Measurements from ENCODE around the gene RYR3. TPM values are rescaled to one million over a fixed set of nuclear protein-coding genes. Genes with fewer than 3 reads are reported as not detected.

RYR3 gene
- total RNA-seq, 2 experiments from 2014 or later: 0.06 to 0.32 TPM

DNA sequence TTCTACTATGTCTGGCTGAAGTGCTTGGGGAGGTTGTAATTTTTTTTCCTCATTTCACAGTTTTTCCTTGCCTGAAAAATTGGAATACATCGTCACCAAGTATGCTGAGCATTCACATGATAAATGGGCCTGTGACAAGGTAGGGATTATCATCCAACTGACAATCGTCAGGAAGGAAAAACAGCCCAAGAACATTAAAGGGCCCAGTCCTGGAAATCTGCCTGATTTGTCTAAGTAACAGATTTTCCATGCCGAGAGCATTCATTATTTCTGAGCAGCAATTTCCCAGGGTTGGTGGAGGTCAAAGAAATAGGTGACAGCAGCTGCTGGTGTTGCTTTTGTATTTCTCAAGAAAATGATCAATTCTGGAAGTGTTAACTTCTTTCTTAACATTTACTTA, 431.5 kb downstream of the RYR3 start:
- BruUV-seq (replicated peaks): no TSS peak

DNA sequence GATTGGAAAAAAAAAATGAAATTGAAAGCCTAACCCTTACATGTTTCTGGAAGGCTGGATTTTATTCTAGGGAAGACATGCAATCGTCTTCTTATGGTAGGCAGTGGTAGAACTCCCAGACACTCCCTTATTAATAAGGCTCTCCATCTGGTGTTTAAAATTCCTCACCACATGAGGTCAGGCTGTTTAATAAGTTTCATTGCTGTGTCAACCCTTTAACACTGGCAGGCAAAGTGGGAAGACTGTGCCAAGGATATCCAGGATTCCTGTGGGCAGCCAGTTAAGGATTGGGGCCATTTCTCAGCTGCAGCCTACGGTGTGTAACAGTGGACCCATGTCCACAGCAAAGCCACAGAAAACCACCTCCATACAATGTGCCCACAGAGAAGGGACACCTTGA, 432.0 kb downstream of the RYR3 start:
- Histone ChIP-seq H3K4me3 (ENCODE audit: low read depth, low read length, poor library complexity, severe bottlenecking) (no peak overlapping the region), H3K9me3 (ENCODE audit: low read length) (no peaks in the 10 kb centered on the region), H4K20me1 (ENCODE audit: insufficient read depth, low read length) (no peaks in the 10 kb centered on the region), H2AFZ (ENCODE audit: low read length) (no peak overlapping the region), H3K4me2 (ENCODE audit: low read length) (no peak overlapping the region), H3K36me3 (ENCODE audit: insufficient read depth, low read length) (no peaks in the 10 kb centered on the region), H3K4me1 (ENCODE audit: insufficient read depth, low read length, poor library complexity, severe bottlenecking) (no peaks in the 10 kb centered on the region), H3K9me2 (ENCODE audit: insufficient read depth, low read length) (no peaks in the 10 kb centered on the region), H3K27ac (ENCODE audit: low read depth, low read length, poor library complexity, severe bottlenecking) (no peak overlapping the region), H3K79me2 (ENCODE audit: insufficient read depth, low read depth, low read length) (no peaks in the 10 kb centered on the region)
- CTCF ChIA-PET (ENCODE audit: unreplicated experiment): no interaction called here
- POLR2A ChIA-PET: interaction anchor here (1.0 kb wide), 1 partner anchor 31 kb away, joined by 4 read pairs; no protein-coding TSS in a partner anchor
- intact Hi-C loops (cut with micrococcal nuclease; ENCODE audit: unreplicated experiment): no loop called here
- BruUV-seq (replicated peaks): no TSS peak
- no peak for TF ChIP-seq EZH2phosphoT487 (IDR thresholded peaks at IDR 0.05; ENCODE audit: borderline replicate concordance, low read depth, low read length)
- TF ChIP-seq, protein P1, sequence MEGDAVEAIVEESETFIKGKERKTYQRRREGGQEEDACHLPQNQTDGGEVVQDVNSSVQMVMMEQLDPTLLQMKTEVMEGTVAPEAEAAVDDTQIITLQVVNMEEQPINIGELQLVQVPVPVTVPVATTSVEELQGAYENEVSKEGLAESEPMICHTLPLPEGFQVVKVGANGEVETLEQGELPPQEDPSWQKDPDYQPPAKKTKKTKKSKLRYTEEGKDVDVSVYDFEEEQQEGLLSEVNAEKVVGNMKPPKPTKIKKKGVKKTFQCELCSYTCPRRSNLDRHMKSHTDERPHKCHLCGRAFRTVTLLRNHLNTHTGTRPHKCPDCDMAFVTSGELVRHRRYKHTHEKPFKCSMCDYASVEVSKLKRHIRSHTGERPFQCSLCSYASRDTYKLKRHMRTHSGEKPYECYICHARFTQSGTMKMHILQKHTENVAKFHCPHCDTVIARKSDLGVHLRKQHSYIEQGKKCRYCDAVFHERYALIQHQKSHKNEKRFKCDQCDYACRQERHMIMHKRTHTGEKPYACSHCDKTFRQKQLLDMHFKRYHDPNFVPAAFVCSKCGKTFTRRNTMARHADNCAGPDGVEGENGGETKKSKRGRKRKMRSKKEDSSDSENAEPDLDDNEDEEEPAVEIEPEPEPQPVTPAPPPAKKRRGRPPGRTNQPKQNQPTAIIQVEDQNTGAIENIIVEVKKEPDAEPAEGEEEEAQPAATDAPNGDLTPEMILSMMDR (conservative IDR thresholded peaks at IDR 0.05; ENCODE audit: low read length): no peak
- DNase-seq (ENCODE audit: low spot score): no peak

More for the DNA sequence above, 431.5 kb downstream of the RYR3 start:
- H3K36me3 ChIP-seq (ENCODE audit: insufficient read depth, low read length): no peaks in the 10 kb centered on the region
- ChIA-PET CTCF (ENCODE audit: unreplicated experiment) (no interaction called here), POLR2A (no interaction called here)
- intact Hi-C loops (cut with micrococcal nuclease; ENCODE audit: unreplicated experiment): no loop called here
- no peak overlapping the region for H2AFZ ChIP-seq (ENCODE audit: low read length)
- DNase-seq (ENCODE audit: low spot score): no peak
- H3K9me3 ChIP-seq (ENCODE audit: low read length): no peaks in the 10 kb centered on the region
- H3K4me2 ChIP-seq (ENCODE audit: low read length): no peak overlapping the region
- H3K9me2 ChIP-seq (ENCODE audit: insufficient read depth, low read length): no peaks in the 10 kb centered on the region
- H3K4me3 ChIP-seq (ENCODE audit: low read depth, low read length, poor library complexity, severe bottlenecking): no peak overlapping the region
- H4K20me1 ChIP-seq (ENCODE audit: insufficient read depth, low read length): no peaks in the 10 kb centered on the region
- TF ChIP-seq, protein P1 (conservative IDR thresholded peaks at IDR 0.05; ENCODE audit: low read length): no peak
- TF ChIP-seq EZH2phosphoT487 (IDR thresholded peaks at IDR 0.05; ENCODE audit: borderline replicate concordance, low read depth, low read length): no peak
- H3K27ac ChIP-seq (ENCODE audit: low read depth, low read length, poor library complexity, severe bottlenecking): no peak overlapping the region
- H3K4me1 ChIP-seq (ENCODE audit: insufficient read depth, low read length, poor library complexity, severe bottlenecking): no peaks in the 10 kb centered on the region
- no peaks in the 10 kb centered on the region for H3K79me2 ChIP-seq (ENCODE audit: insufficient read depth, low read depth, low read length)

DNA sequence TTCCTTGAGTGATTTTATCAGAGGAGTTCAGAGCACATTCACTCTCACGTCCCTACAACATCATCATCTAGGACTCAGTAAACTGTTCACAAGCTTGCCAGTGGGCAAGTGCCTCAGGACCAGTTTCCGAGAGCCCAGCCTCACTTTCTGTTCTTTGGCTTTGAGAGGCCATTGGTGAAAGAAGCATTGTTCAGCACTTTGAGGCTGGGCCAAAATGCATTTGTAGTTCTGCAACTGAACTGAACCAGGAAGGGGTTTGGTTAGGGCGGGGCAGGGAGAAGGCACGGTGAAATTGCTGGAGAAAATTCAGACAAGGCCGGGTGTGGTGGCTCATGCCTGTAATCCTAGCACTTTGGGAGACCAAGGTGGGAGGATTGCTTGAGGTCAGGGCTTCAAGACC, 435.4 kb downstream of the RYR3 start:
- H3K4me1 ChIP-seq (ENCODE audit: insufficient read depth, low read length, poor library complexity, severe bottlenecking): no peaks in the 10 kb centered on the region
- intact Hi-C loops (cut with micrococcal nuclease; ENCODE audit: unreplicated experiment): no loop called here
- no peak for DNase-seq (ENCODE audit: low spot score)
- H3K4me2 ChIP-seq (ENCODE audit: low read length): no peak overlapping the region
- no TSS peak for BruUV-seq (replicated peaks)
- H2AFZ ChIP-seq (ENCODE audit: low read length): no peak overlapping the region
- TF ChIP-seq, protein P1 (conservative IDR thresholded peaks at IDR 0.05; ENCODE audit: low read length): no peak
- no peak for TF ChIP-seq EZH2phosphoT487 (IDR thresholded peaks at IDR 0.05; ENCODE audit: borderline replicate concordance, low read depth, low read length)
- ChIA-PET POLR2A (no interaction called here), CTCF (ENCODE audit: unreplicated experiment) (no interaction called here)
- H3K9me2 ChIP-seq (ENCODE audit: insufficient read depth, low read length): no peaks in the 10 kb centered on the region
- no peaks in the 10 kb centered on the region for H4K20me1 ChIP-seq (ENCODE audit: insufficient read depth, low read length)
- H3K4me3 ChIP-seq (ENCODE audit: low read depth, low read length, poor library complexity, severe bottlenecking): no peak overlapping the region
- H3K27ac ChIP-seq (ENCODE audit: low read depth, low read length, poor library complexity, severe bottlenecking): no peak overlapping the region
- H3K36me3 ChIP-seq (ENCODE audit: insufficient read depth, low read length): no peaks in the 10 kb centered on the region
- H3K79me2 ChIP-seq (ENCODE audit: insufficient read depth, low read depth, low read length): no peaks in the 10 kb centered on the region
- no peaks in the 10 kb centered on the region for H3K9me3 ChIP-seq (ENCODE audit: low read length)

Measured in OCI-LY7 (cell line).